Measurements from ENCODE around the gene PSMD10.

GRCh38 chrX:108087792-108088191, 3.5 kb downstream of the PSMD10 start:
- TF ChIP-seq CTCF (IDR thresholded peaks at IDR 0.05; ENCODE audit: insufficient read depth, low read length, poor library complexity, severe bottlenecking) (no peak), EZH2phosphoT487 (conservative IDR thresholded peaks at IDR 0.05; ENCODE audit: low read length) (no peak)
